Stimulated activated CD4-positive, alpha-beta T cell treated with anti-CD3 and anti-CD28 coated beads, Interleukin-15, amount 100 ng/mL, for 48 hours (primary cell): Measurements from ENCODE around the gene SGTB.
"Not testable (repeated sequence)": the region's sequence is repeated elsewhere in the genome, so short reads cannot be mapped to it uniquely, and the experiment has no call there.

Experiments used
- DNase-seq, 2 donors: peaks; one replicate each; pipeline ENCODE4 v3.0.0-alpha.2; 2020; ENCODE audit warnings: low read depth in 2 of 2

SGTB gene

DNA sequence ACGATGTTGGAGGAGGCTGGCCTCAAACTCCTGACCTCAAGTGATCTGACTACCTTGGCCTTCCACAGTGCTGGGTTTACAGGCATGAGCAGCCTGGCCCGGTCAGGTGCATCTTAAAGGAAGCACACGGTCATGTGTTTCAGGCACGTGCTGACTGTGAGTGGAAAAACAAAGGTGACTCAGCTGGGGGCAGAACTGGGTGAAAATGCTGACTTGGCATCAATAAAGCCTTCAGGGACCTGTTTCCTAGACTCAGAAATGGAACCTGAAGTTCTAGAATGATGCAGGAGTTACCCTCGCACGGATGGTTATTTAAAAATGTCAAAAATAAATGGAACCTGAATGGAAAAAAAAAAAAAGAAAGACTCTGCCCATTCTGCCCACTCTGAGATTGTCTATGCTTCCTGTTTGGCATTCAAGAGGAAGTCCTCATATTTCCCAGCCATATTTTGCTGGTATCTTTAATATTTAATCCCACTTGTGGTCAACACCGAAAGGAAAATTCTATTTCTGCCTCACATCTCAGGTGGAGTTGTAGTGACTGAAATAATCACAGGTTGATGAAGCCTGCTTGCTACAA, 12.4 kb upstream of the SGTB start:
- not testable (repeated sequence) for DNase-seq

- DNase-seq = not testable (repeated sequence)
Observed at GRCh38 chr5:65732046-65732445, 10.1 kb upstream of the SGTB start.

GRCh38 chr5:65730910-65731309, 9.0 kb upstream of the SGTB start:
- no peak for DNase-seq

- DNase-seq = no peak
Observed at GRCh38 chr5:65728218-65728617, 6.3 kb upstream of the SGTB start.

DNA sequence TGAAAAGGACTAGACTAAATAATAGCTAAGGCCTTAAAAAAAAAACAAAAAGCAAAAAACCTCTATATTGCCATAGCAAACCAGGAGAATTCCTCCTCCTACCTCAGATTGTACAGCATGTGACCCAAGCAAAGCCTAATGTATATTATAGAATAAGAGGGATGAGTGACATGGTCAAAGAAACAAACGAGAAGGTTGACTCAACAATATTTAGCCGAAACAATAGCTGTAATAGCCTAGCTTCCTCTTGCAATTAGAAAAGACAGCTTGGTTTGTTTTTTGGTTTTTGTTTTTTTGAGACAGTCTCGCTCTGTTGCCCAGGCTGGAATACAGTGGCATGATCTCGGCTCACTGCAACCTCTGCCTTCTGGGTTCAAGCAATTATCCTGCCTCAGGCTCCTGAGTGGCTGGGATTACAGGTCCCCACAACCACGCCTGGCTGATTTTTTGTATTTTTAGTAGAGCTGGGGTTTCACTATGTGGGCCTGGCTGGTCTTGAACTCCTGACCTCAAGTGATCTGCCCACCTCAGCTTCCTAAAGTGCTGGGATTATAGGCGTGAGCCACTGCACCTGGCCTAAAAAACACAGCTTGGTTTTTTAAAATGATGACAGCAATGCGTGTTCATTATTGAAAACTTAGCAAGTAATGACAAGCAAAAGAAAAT, 5.7 kb upstream of the SGTB start:
- no peak for DNase-seq

DNA sequence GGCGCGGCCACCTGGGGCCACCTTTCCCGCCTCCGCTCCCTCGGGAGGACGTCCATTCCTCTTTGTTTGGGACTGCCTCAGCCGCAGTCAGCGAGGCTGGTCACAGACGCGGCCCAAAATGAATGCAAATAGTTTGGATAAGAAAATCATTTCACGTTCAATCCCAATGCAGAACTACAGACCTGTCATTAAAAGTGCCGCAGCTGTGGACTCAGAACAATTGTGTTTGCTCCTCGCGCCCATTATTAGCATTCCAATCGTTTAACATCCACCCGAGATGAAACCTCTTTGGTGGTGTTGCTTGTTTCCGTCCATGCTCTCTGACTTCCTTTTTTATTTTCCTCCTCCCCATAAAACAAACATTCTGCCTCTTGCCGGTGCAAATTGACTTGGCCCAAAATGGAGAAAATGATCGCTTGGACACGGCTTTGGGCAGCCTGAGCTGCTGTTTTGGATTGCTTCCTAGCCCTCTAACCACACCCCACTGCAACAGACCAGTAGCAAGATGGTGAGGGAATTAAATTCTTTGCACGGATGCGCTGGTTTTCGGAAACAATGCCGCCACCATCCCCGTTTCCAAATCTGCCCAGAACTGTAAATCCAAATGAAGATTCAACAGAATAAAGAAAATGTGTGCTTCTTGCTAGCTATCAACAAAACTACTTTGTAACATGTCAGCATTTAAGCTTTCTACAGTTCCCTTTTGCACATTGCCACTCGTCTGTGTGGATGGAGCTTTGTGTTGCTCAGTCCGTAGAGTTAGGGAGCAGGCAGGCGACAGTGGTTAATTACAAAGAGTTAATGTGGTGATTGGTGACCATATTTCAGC, 880 bp upstream of the SGTB start:
- DNase-seq = no peak

DNA sequence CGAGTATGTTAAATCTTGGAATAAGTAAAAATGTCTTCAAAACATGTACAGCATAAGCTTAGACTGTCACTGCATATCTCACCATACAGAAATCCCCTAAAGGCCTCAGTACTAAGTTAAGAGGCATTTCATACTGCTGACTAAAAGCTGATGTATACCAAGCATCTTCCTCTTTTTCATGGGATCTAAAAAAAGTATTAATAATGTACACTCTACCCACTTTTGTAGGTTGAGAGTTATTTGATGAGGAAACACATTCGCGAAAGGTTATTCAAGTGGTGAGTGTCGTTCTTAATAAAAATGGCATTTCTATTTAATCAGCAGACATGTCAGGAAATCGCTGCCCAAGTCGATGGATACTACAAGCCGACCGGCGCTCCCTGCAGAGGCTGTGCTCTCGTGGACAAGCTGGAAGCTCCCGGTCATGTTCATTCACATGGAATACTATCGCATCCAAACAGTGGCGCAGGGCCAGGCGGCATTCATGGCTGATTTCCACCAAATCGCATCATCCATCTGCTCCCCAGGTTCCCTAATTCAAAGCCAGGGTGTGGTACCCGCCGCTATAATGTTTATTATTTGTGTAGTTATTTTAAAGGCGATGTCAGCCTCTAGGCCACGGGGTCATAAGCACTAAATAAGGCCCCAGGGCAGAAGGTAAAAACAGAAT, 724 bp downstream of the SGTB start:
- no peak for DNase-seq

- no peak for DNase-seq
Observed at GRCh38 chr5:65718576-65719310, 3.2 kb downstream of the SGTB start.

DNA sequence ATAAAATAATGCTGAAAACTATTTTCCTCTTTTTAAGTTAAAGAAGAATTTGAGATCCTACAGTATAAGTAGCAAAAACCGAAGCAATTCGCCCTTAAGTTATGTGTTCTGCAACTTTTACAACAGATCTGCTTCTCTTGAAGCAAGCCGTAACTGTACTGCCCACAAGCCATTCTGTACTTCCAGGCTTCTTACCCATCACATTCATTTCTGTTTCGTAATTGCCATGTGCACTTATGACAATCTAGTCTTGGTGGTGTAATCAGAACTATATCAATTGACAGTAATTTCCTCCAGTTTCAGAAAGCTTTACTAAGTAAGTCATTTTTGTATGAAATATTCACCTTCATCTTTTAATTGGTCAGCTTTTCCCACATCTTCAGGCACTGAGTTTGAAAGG, 13.8 kb downstream of the SGTB start:
- DNase-seq = no peak

DNA sequence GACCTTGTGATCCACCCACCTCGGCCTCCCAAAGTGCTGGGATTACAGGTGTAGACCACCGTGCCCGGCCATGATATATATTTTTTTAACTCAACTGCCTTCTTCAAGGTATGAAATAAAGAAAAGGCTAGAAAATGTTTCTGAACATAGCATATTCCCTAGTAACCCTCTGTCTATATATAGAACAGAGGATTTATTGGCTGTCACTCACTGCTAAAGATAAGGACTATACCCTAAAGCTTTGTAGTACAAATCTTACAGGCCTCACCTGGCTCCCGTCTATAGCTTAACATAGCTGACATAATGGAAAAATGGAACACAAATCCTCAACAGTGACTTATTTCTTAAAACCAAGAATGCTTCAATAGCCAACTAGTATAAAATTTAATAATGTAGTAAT, 14.2 kb downstream of the SGTB start:
- no peak for DNase-seq

DNA sequence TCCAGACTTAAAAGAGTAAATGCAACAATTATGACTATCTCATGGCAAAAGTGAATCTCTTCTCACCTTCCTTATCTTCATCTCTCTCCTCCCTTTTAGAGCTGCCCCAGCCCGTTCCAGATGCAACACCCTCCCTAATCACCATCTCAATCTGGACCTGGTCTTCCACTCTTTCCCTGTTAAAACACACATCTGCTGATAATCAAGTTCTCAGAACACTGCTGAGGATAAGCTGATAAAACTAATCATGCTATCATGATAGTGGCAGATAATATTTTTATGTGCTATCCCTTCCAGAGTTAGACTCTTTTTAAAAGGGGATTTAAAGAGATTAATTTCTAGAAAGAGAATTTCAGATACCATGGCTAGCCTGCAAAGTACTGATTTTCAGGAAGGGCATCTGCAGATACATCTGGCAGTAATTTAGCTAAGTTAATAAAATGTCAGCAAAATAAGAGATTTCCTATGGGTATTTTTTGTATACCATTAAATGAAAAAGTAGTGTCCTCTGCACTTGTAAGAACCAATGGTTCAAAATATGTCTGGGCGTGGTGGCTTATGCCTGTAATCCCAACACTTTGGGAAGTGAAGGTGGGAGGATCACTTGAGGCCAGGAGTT, 17.2 kb downstream of the SGTB start:
- DNase-seq = no peak

- DNase-seq = no peak
Observed at GRCh38 chr5:65702036-65702435, 19.9 kb downstream of the SGTB start.

- no peak for DNase-seq
Observed at GRCh38 chr5:65699338-65699737, 22.6 kb downstream of the SGTB start.

GRCh38 chr5:65696892-65697291, 25.0 kb downstream of the SGTB start:
- DNase-seq = no peak

GRCh38 chr5:65695896-65696295, 26.0 kb downstream of the SGTB start:
- DNase-seq = no peak

- no peak for DNase-seq
Observed at GRCh38 chr5:65695162-65695755, 26.6 kb downstream of the SGTB start.

GRCh38 chr5:65693121-65693520, 28.8 kb downstream of the SGTB start:
- no peak for DNase-seq

DNA sequence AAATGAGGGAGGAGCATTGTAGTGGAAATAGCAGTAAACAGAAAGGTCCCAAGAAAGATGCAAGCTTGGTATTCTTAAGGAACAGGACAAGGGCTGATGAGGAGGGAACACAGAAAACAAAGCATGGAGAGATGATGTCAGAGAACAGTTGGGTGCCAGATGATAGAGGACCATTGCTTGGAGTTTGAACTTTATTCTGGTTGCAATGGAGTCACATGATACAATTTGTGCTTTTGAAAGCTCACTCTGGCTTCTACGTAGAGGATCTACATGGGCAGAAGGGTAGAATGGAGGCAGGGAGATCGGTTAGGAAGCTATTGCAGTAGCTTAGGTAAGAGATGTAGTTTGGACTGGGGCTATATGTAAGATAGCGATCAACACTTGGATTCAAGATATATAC, 39.8 kb downstream of the SGTB start:
- no peak for DNase-seq

DNA sequence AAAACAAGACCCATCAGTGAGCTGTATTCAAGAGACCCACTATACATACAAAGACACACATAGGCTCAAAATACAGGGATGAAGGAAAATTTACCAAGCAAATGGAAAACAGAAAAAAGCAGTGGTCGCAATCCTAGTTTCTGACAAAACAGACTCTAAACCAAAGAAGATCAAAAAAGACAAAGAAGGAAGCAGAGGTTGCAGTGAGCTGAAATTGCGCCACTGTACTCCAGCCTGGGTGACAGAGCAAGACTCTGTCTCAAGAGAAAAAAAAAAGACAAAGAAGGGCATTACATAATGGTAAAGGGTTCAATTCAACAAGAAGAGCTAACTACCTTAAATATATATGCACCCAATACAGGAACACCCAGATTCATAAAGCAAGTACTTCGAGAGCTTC, 45.9 kb downstream of the SGTB start:
- DNase-seq = not testable (repeated sequence)

- DNase-seq = no peak
Observed at GRCh38 chr5:65674749-65675148, 47.2 kb downstream of the SGTB start.

DNA sequence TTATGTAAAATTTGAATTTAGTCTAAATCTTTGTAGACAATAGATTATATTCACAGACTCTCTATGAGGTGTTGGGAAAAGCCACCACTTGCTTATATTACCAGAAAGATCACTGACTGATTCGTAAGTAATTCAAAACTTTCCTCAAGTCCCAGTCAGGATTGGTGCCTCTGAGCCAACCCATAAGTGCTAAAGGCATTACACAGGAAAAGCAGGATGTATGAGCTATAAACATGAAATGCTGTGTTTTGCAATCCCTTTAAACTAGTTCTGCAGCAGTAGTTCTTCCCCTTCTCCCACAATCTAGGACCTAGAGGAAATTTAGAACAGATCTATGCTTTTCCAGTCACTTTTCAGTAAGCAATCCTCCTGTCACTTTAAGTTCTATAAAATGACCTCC, 49.1 kb downstream of the SGTB start:
- no peak for DNase-seq
